ENCODE measurements around the gene TMX1.

Gene TMX1

DNA sequence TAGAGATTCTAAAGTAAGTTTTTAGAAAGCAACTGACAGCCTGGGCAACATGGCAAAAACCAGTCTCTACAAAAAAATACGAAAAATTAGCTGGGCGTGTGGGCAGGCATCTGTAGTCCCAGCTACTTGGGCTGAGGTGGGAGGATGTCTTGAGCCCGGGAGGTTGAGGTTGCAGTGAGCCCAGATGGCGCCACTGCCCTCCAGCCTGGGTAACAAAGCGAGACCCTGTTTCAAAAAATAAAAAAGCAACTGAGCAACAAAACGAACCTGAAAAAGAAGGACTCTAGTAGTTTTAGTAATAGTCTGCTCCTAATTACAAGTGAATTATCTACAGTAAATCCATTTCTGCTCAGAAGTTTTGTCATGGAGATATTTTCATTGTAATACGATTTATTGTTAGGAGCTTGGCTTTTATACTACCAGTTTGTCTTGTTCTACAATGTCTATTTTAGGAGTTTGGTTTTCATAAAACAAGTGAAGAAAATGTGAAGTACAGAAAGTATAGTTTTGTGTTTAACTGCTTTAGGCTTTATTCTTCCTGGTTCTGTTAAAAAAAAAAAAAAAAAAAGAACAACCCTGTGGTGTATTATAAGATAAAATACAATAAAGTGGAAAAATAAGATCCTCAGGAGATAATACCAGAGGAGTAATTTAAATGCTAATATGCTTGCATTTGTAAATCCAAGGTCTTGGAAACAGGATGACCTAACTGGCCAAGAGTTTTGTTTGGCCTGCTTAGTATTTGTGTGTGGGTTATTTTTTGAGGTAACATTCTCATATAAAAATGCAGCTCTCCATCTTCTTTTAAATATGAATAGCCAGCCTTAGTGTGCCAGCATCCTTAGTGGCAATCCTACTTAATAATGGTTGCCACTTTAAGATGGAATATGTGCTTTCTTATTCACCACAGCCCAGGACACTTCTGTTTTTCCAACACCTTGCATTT is 2.8 kb downstream of the TMX1 start:
- FAIRE-seq (peak; percentile 54), DNase-seq (ENCODE audit: insufficient read length, low spot score) (no peak)

GRCh38 chr14:51244591-51244990 is 4.5 kb downstream of the TMX1 start:
- DNase-seq (ENCODE audit: insufficient read length, low spot score) (no peak), FAIRE-seq (no peak)

- no peak for DNase-seq (ENCODE audit: insufficient read length, low spot score)
- FAIRE-seq, result no peak
Measured at GRCh38 chr14:51246032-51246431, 6.0 kb downstream of the TMX1 start.

GRCh38 chr14:51248016-51248987 is 8.3 kb downstream of the TMX1 start:
- peak; percentile 8 for DNase-seq (ENCODE audit: insufficient read length, low spot score)
- FAIRE-seq, result peak; percentile 87

DNA sequence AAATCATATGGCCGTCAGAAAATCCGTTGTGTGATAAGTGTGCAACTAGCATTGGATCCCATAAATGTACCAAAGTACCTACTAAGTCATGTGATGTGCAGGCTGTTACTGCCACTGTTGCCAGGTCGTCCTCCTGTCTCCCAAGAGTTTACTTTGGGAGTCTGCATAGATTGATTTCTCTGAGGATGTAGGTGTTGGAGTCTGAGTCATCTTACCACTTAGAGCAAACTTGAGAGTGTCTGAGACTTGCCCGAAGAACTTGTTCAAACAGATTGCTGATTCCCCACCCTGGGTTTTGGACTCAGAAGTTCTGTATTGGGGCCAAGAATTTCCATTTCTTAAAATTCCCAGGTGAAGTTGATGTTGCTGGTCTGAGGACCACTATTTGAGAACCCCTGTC is 11.4 kb downstream of the TMX1 start:
- DNase-seq (ENCODE audit: insufficient read length, low spot score), result no peak
- FAIRE-seq, result no peak

GRCh38 chr14:51253880-51254279 is 13.8 kb downstream of the TMX1 start:
- FAIRE-seq, result no peak
- DNase-seq (ENCODE audit: insufficient read length, low spot score), result no peak

GRCh38 chr14:51258280-51258679 is 18.2 kb downstream of the TMX1 start:
- DNase-seq (ENCODE audit: insufficient read length, low spot score) (no peak), FAIRE-seq (peak; percentile 35)

GRCh38 chr14:51258788-51259187 is 18.7 kb downstream of the TMX1 start:
- DNase-seq (ENCODE audit: insufficient read length, low spot score) (no peak), FAIRE-seq (no peak)

- DNase-seq (ENCODE audit: insufficient read length, low spot score), result no peak
- FAIRE-seq, result peak; percentile 81
Measured at GRCh38 chr14:51260225-51260624, 20.2 kb downstream of the TMX1 start.

DNA sequence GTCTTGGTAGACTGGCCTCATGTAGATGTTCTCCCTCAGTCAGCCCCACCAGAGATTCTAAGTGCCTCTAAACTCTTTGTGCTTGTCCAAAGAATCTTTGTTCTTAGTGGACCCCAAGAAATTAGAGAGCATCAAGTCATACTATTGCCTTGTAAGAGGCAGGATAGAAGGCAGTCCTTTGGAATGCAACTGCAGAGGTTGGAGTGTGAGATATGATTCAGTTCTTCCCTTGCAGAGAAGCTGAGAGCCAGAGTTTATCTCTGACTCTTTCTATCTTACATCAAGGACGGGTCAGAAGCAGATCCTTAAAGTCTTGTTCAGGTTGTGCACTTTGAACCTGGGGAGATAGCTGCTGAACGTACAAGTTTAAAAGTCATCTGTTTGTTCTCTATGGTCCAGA is 21.1 kb downstream of the TMX1 start:
- DNase-seq (ENCODE audit: insufficient read length, low spot score), result no peak
- no peak for FAIRE-seq

- FAIRE-seq (no peak), DNase-seq (ENCODE audit: insufficient read length, low spot score) (no peak)
Measured at GRCh38 chr14:51262868-51263267, 22.8 kb downstream of the TMX1 start.

DNA sequence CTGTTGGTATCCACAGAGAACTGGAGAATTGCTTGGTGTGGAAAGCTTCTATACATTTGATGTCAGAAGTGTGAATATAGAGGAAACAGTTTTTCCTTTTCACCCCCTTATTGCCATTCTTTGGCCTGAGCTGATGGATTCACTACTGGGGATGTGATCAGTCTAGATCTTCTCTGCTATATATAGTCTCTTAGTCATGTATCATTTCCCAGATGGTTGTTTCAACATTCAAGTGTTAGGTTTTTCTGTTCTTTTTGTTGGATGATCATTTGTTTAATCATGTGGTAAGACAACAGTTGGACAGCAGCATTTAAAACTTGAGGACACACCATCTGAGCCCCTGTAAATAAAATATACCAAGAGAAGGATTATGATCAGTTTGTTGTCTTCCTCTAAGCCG is 29.6 kb downstream of the TMX1 start:
- DNase-seq (ENCODE audit: insufficient read length, low spot score) (no peak), FAIRE-seq (no peak)

DNA sequence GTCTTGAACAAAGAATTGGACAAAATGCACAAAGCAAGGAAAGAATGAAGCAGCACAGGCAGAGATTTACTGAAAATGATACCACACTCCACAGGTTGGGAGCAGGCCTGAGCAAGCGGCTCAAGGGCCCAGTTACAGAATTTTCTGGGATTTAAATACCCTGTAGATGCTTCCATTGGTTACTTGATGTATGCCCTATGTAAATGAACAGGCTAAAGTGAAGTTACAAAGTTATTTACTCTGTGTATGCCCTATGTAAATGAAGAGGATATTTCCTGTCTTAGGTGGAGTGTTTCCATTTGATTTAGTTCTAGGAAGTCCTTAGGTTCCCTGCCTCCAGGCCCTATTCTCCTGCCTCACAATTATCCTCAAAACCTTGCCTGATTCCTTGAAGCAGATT is 36.6 kb downstream of the TMX1 start:
- DNase-seq (ENCODE audit: insufficient read length, low spot score) (no peak), FAIRE-seq (no peak)

- FAIRE-seq, result no peak
- no peak for DNase-seq (ENCODE audit: insufficient read length, low spot score)
Measured at GRCh38 chr14:51277753-51278415, 37.8 kb downstream of the TMX1 start.

- peak; percentile 63 for FAIRE-seq
Measured at GRCh38 chr14:51282517-51282916, 42.5 kb downstream of the TMX1 start.

GRCh38 chr14:51283402-51284085 is 43.5 kb downstream of the TMX1 start:
- peak; percentile 21 for DNase-seq (ENCODE audit: insufficient read length, low spot score)

More at GRCh38 chr14:51282517-51282916, 42.5 kb downstream of the TMX1 start:
- DNase-seq (ENCODE audit: insufficient read length, low spot score), result no peak

GRCh38 chr14:51284241-51284640 is 44.2 kb downstream of the TMX1 start:
- DNase-seq (ENCODE audit: insufficient read length, low spot score) (no peak), FAIRE-seq (no peak)

More at GRCh38 chr14:51283402-51284085, 43.5 kb downstream of the TMX1 start:
- FAIRE-seq, result peak; percentile 95

- FAIRE-seq (no peak), DNase-seq (ENCODE audit: insufficient read length, low spot score) (no peak)
Measured at GRCh38 chr14:51285120-51285519, 45.1 kb downstream of the TMX1 start.

DNA sequence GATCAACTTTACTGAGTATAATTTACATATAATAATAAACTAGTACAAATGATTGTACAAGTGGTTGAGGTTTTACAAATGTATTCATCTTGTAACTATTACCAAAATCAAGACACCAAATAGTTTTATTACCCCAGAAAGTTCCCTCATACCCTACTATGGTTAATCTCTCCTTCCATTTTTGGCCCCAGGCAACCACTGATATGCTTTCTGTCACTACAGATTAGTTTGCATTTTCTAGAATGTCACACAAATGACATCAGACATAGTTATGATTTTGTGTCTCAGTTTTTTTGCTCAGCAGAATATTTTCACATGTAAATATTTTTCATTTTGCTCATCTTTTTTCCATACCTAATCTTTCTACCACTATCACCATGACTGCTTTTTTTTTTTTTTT is 49.1 kb downstream of the TMX1 start:
- FAIRE-seq (no peak), DNase-seq (ENCODE audit: insufficient read length, low spot score) (no peak)

- no peak for DNase-seq (ENCODE audit: insufficient read length, low spot score)
- FAIRE-seq, result no peak
Measured at GRCh38 chr14:51290132-51290531, 50.1 kb downstream of the TMX1 start.
